Neural crest cell (in vitro differentiated cells): ENCODE measurements around the gene TTLL12. TPM values are rescaled to one million over a fixed set of nuclear protein-coding genes. Genes with fewer than 3 reads are reported as not detected.

ENCODE experiments used
- DNase-seq: peaks from one replicate; pipeline ENCODE4 v3.0.0; 2021; ENCODE audit warnings: low read depth, mixed read lengths, low spot score
- H3K27ac Mint-ChIP-seq: one replicate; pipeline ENCODE4 v1.8.0; 2021; ENCODE audit warnings: mild to moderate bottlenecking, mixed read lengths; ENCODE audit not compliant: unreplicated experiment
- H3K27me3 Mint-ChIP-seq: 2 replicates; pipeline ENCODE4 v1.8.0; 2021; ENCODE audit warnings: low read depth, mild to moderate bottlenecking, mixed read lengths
- H3K36me3 Mint-ChIP-seq: 2 replicates; pipeline ENCODE4 v1.8.0; 2021; ENCODE audit warnings: low read depth, mild to moderate bottlenecking, mixed read lengths
- H3K4me1 Mint-ChIP-seq: 2 replicates; pipeline ENCODE4 v1.8.0; 2021; ENCODE audit warnings: mixed read lengths
- H3K4me3 Mint-ChIP-seq: one replicate; pipeline ENCODE4 v1.8.0; 2021; ENCODE audit warnings: mild to moderate bottlenecking, mixed read lengths
- H3K9me3 Mint-ChIP-seq: 2 replicates; pipeline ENCODE4 v1.8.0; 2021; ENCODE audit warnings: mixed read lengths
- CTCF ChIP-seq: fragments of 200-600 bp; sonication (generic); conservative IDR thresholded peaks from 2 replicates; pipeline ENCODE4 v1.5.0; 2021; ENCODE audit warnings: antibody characterized with exemption, mild to moderate bottlenecking
- total RNA-seq: library from RNA; stranded (reverse); gene quantifications from 2 replicates; pipeline ENCODE4 v1.2.1, GENCODE V29; 2021

TTLL12 gene
- total RNA-seq, 1 donor from 2014 or later: 72.4 TPM

GRCh38 chr22:43154887-43155536 lies 31.9 kb downstream of the TTLL12 start:
- Mint-ChIP-seq H3K36me3 (no peaks in the 10 kb centered on the region), H3K9me3 (no peaks in the 10 kb centered on the region), H3K4me3 (no peak overlapping the region), H3K27ac (peak overlapping the region; percentile 35), H3K27me3 (peaks cover 12% of the 10 kb centered on the region), H3K4me1 (peaks cover 18% of the 10 kb centered on the region)
- TF ChIP-seq CTCF: no peak
- DNase-seq: no peak

- H3K27ac Mint-ChIP-seq: no peak overlapping the region
- no peak overlapping the region for H3K4me3 Mint-ChIP-seq
- H3K9me3 Mint-ChIP-seq: no peaks in the 10 kb centered on the region
- H3K4me1 Mint-ChIP-seq: peaks cover 18% of the 10 kb centered on the region
- H3K27me3 Mint-ChIP-seq: peaks cover 12% of the 10 kb centered on the region
- no peaks in the 10 kb centered on the region for H3K36me3 Mint-ChIP-seq
- TF ChIP-seq CTCF: no peak
- no peak for DNase-seq
Observed at GRCh38 chr22:43153899-43154298, 33.0 kb downstream of the TTLL12 start.

- H3K27ac Mint-ChIP-seq: no peak overlapping the region
- H3K36me3 Mint-ChIP-seq: no peaks in the 10 kb centered on the region
- H3K4me3 Mint-ChIP-seq: peak overlapping the region; percentile 56
- peaks cover 19% of the 10 kb centered on the region for H3K27me3 Mint-ChIP-seq
- no peaks in the 10 kb centered on the region for H3K9me3 Mint-ChIP-seq
- DNase-seq: no peak
- no peak for TF ChIP-seq CTCF
- H3K4me1 Mint-ChIP-seq: peaks cover 9% of the 10 kb centered on the region
Observed at GRCh38 chr22:43152357-43153071, 34.4 kb downstream of the TTLL12 start.

- Mint-ChIP-seq H3K9me3 (no peaks in the 10 kb centered on the region), H3K27ac (no peak overlapping the region), H3K4me1 (peaks cover 9% of the 10 kb centered on the region), H3K36me3 (no peaks in the 10 kb centered on the region), H3K27me3 (peaks cover 19% of the 10 kb centered on the region), H3K4me3 (no peak overlapping the region)
- no peak for TF ChIP-seq CTCF
- DNase-seq: no peak
Observed at GRCh38 chr22:43152003-43152356, 35.0 kb downstream of the TTLL12 start.

GRCh38 chr22:43151251-43152002 lies 35.5 kb downstream of the TTLL12 start, which contains the start of gene TSPO:
TSPO (plus strand) TSS chr22:43151559; CDS start chr22:43159239, 7,680 bp downstream.
- no peaks in the 10 kb centered on the region for H3K36me3 Mint-ChIP-seq
- H3K9me3 Mint-ChIP-seq: no peaks in the 10 kb centered on the region
- H3K27me3 Mint-ChIP-seq: peaks cover 19% of the 10 kb centered on the region
- H3K4me1 Mint-ChIP-seq: peaks cover 9% of the 10 kb centered on the region
- no peak for TF ChIP-seq CTCF
- H3K27ac Mint-ChIP-seq: peak within 1 kb of the TSS; percentile 57
- DNase-seq: peak; percentile 29
- peak within 1 kb of the TSS; percentile 84 for H3K4me3 Mint-ChIP-seq
